KMS-11 (cell line): ENCODE data around the gene RBM28.

Experiments
- H2AFZ ChIP-seq: fragments of 200-600 bp; sonication (generic); 2 replicates; pipeline ENCODE4 v1.6.1; 2016; ENCODE audit warnings: antibody characterized with exemption, mixed run types, low read depth
- H3K27ac ChIP-seq: fragments of 200-600 bp; sonication (generic); 2 replicates; pipeline ENCODE4 v1.6.1; 2016; ENCODE audit warnings: mild to moderate bottlenecking, mixed run types
- H3K27me3 ChIP-seq: fragments of 200-600 bp; sonication (generic); 2 replicates; pipeline ENCODE4 v1.6.1; 2017; ENCODE audit warnings: mild to moderate bottlenecking, low read depth, mixed run types, moderate library complexity; ENCODE audit not compliant: insufficient read depth
- H3K36me3 ChIP-seq: fragments of 200-600 bp; sonication (generic); 2 replicates; pipeline ENCODE4 v1.6.1; 2017; ENCODE audit warnings: mild to moderate bottlenecking, mixed run types; ENCODE audit not compliant: insufficient read depth
- H3K4me1 ChIP-seq: fragments of 200-600 bp; sonication (generic); 2 replicates; pipeline ENCODE4 v1.6.1; 2016; ENCODE audit warnings: mild to moderate bottlenecking, low read depth, mixed run types; ENCODE audit not compliant: poor library complexity, severe bottlenecking
- H3K4me2 ChIP-seq: fragments of 200-600 bp; sonication (generic); 2 replicates; pipeline ENCODE4 v1.7.0; 2016; ENCODE audit warnings: mild to moderate bottlenecking, mixed run types
- H3K4me3 ChIP-seq: fragments of 200-600 bp; sonication (generic); IDR thresholded peaks from 2 replicates; pipeline ENCODE4 v1.6.1; 2017; ENCODE audit warnings: low read depth, low read length, mixed read lengths; ENCODE audit not compliant: insufficient read depth
- H3K79me2 ChIP-seq: fragments of 200-600 bp; sonication (generic); 2 replicates; pipeline ENCODE4 v1.6.1; 2016; ENCODE audit warnings: low read depth, mixed run types; ENCODE audit not compliant: insufficient read depth
- H3K9ac ChIP-seq: fragments of 200-600 bp; sonication (generic); 2 replicates; pipeline ENCODE4 v1.6.1; 2016; ENCODE audit warnings: mild to moderate bottlenecking, mixed run types
- H4K20me1 ChIP-seq: fragments of 200-600 bp; sonication (generic); 2 replicates; pipeline ENCODE4 v1.6.1; 2016; ENCODE audit warnings: mild to moderate bottlenecking, mixed run types; ENCODE audit not compliant: insufficient read depth
- CTCF ChIP-seq: fragments of 200-600 bp; sonication (generic); conservative IDR thresholded peaks from 2 replicates; pipeline ENCODE4 v1.6.1; 2017; ENCODE audit warnings: low read depth, mild to moderate bottlenecking, antibody characterized with exemption, low read length, moderate library complexity, mixed read lengths

Gene RBM28

GRCh38 chr7:128318691-128319090 is 25.0 kb downstream of the RBM28 start:
- H3K4me2 ChIP-seq, result no peak overlapping the region
- H3K79me2 ChIP-seq, result no peaks in the 10 kb centered on the region
- H2AFZ ChIP-seq, result no peak overlapping the region
- H3K27ac ChIP-seq, result no peak overlapping the region
- no peak overlapping the region for H3K9ac ChIP-seq
- no peaks in the 10 kb centered on the region for H3K27me3 ChIP-seq
- no peaks in the 10 kb centered on the region for H3K4me1 ChIP-seq
- peaks cover 7% of the 10 kb centered on the region for H3K36me3 ChIP-seq
- no peak overlapping the region for H3K4me3 ChIP-seq
- TF ChIP-seq CTCF, result no peak
- H4K20me1 ChIP-seq, result no peaks in the 10 kb centered on the region

- H3K4me1 ChIP-seq, result no peaks in the 10 kb centered on the region
- H3K79me2 ChIP-seq, result no peaks in the 10 kb centered on the region
- H2AFZ ChIP-seq, result no peak overlapping the region
- H4K20me1 ChIP-seq, result no peaks in the 10 kb centered on the region
- H3K4me3 ChIP-seq, result no peak overlapping the region
- TF ChIP-seq CTCF, result no peak
- no peaks in the 10 kb centered on the region for H3K27me3 ChIP-seq
- H3K36me3 ChIP-seq, result peaks cover 16% of the 10 kb centered on the region
- H3K4me2 ChIP-seq, result no peak overlapping the region
- no peak overlapping the region for H3K9ac ChIP-seq
- H3K27ac ChIP-seq, result no peak overlapping the region
Measured at GRCh38 chr7:128311013-128311412, 32.7 kb downstream of the RBM28 start.

- Histone ChIP-seq H4K20me1 (no peaks in the 10 kb centered on the region), H3K4me3 (no peak overlapping the region), H3K36me3 (peaks cover 16% of the 10 kb centered on the region), H3K79me2 (no peaks in the 10 kb centered on the region), H3K27me3 (no peaks in the 10 kb centered on the region), H3K9ac (no peak overlapping the region), H3K27ac (no peak overlapping the region), H2AFZ (no peak overlapping the region), H3K4me1 (no peaks in the 10 kb centered on the region), H3K4me2 (no peak overlapping the region)
- no peak for TF ChIP-seq CTCF
Measured at GRCh38 chr7:128310499-128310898, 33.2 kb downstream of the RBM28 start.

GRCh38 chr7:128309976-128310375 is 33.7 kb downstream of the RBM28 start:
- no peak overlapping the region for H3K4me3 ChIP-seq
- TF ChIP-seq CTCF, result no peak
- no peak overlapping the region for H2AFZ ChIP-seq
- H4K20me1 ChIP-seq, result no peaks in the 10 kb centered on the region
- H3K9ac ChIP-seq, result no peak overlapping the region
- H3K27me3 ChIP-seq, result no peaks in the 10 kb centered on the region
- no peaks in the 10 kb centered on the region for H3K4me1 ChIP-seq
- no peak overlapping the region for H3K27ac ChIP-seq
- H3K79me2 ChIP-seq, result no peaks in the 10 kb centered on the region
- peaks cover 16% of the 10 kb centered on the region for H3K36me3 ChIP-seq
- H3K4me2 ChIP-seq, result no peak overlapping the region
